Non-pigmented ciliary epithelial cell (primary cell): ENCODE results near the gene PVR.
"Not testable (repeated sequence)": the region's sequence is repeated elsewhere in the genome, so short reads cannot be mapped to it uniquely, and the experiment has no call there.

Experiments used
- DNase-seq: peaks from one replicate; pipeline ENCODE4 v3.0.0-alpha.2; 2010; ENCODE audit warnings: low read depth

Gene PVR

GRCh38 chr19:44701228-44701627 is 57.5 kb downstream of the PVR start:
- no peak for DNase-seq

- DNase-seq, result no peak
Observed at GRCh38 chr19:44702551-44703176, 59.0 kb downstream of the PVR start.

GRCh38 chr19:44703336-44704078 is 59.8 kb downstream of the PVR start:
- DNase-seq, result no peak

- no peak for DNase-seq
Observed at GRCh38 chr19:44704982-44705381, 61.3 kb downstream of the PVR start.

- DNase-seq, result no peak
Observed at GRCh38 chr19:44705502-44706010, 61.8 kb downstream of the PVR start.

GRCh38 chr19:44706506-44707236 is 63.0 kb downstream of the PVR start:
- DNase-seq, result no peak

GRCh38 chr19:44707794-44708193 is 64.1 kb downstream of the PVR start:
- DNase-seq, result no peak

GRCh38 chr19:44708940-44709339 is 65.2 kb downstream of the PVR start:
- DNase-seq, result no peak

GRCh38 chr19:44709434-44710266 is 65.9 kb downstream of the PVR start:
- not testable (repeated sequence) for DNase-seq

- no peak for DNase-seq
Observed at GRCh38 chr19:44710483-44710882, 66.8 kb downstream of the PVR start.

GRCh38 chr19:44712864-44713515 is 69.3 kb downstream of the PVR start:
- no peak for DNase-seq
